Stomach (tissue), 4 donors: ENCODE data around the gene MYCL.
A peak's percentile ranks its signal among the peaks of the same experiment; 100 is the strongest.

Experiments
- CTCF ChIP-seq, 7 experiments: fragments of 450-650 bp in 4 of 7; fragments of 200-600 bp in 3 of 7; sonication (generic) in 3 of 7; IDR thresholded peaks; one replicate each; pipeline ENCODE4 v1.5.1; 2016 to 2019; ENCODE audit warnings: antibody characterized with exemption in 7 of 7, control low read depth in 2 of 7, mild to moderate bottlenecking in 1 of 7
- EP300 ChIP-seq: sonication (generic); formaldehyde crosslinking; IDR thresholded peaks from one replicate; pipeline ENCODE4 v1.6.1; 2017; ENCODE audit warnings: antibody characterized with exemption
- POLR2A ChIP-seq, 4 donors: fragments of 450-650 bp; IDR thresholded peaks; one replicate each; pipeline ENCODE4 v1.6.1; 2016; ENCODE audit warnings: antibody characterized with exemption in 4 of 4, control low read depth in 2 of 4, mild to moderate bottlenecking in 1 of 4, moderate library complexity in 1 of 4
- POLR2AphosphoS5 ChIP-seq, 3 donors: sonication (generic); formaldehyde crosslinking; IDR thresholded peaks; one replicate each; pipeline ENCODE4 v1.6.1; 2016; ENCODE audit warnings: antibody characterized with exemption in 3 of 3

GRCh38 chr1:39892601-39893595 is 8.8 kb downstream of the MYCL start:
- TF ChIP-seq CTCF (IDR thresholded peaks at IDR 0.05) (no peak), POLR2A (IDR thresholded peaks at IDR 0.05) (no peak), POLR2AphosphoS5 (IDR thresholded peaks at IDR 0.05) (peak in 1 of 3 donors; percentile 47), EP300 (no peak)
